Right lobe of liver (tissue), 4 donors: Measurements from ENCODE around the gene POM121C.

Experiments used
- CTCF ChIP-seq, 4 donors: fragments of 200-600 bp in 3 of 4; fragments of 450-650 bp in 1 of 4; IDR thresholded peaks; one replicate each; pipeline versions ENCODE4 v1.5.1 to v1.8.0; 2016 to 2022; ENCODE audit warnings: antibody characterized with exemption in 4 of 4, mild to moderate bottlenecking in 2 of 4
- POLR2A ChIP-seq: fragments of 450-650 bp; IDR thresholded peaks from one replicate; pipeline ENCODE4 v1.6.1; 2017; ENCODE audit warnings: antibody characterized with exemption, mild to moderate bottlenecking
- donor health status: DM: no; HTN: no; CAD: no.
- donor health status: DM: no; HTN: no; CAD: no.
- donor health status: DM: no; HTN: yes; CAD: no.

GRCh38 chr7:75532639-75533038, 46.5 kb upstream of the POM121C start:
- TF ChIP-seq CTCF (IDR thresholded peaks at IDR 0.05), result no peak
- no peak for TF ChIP-seq POLR2A
